ENCODE results near the gene ACOT7.

ACOT7 gene

DNA sequence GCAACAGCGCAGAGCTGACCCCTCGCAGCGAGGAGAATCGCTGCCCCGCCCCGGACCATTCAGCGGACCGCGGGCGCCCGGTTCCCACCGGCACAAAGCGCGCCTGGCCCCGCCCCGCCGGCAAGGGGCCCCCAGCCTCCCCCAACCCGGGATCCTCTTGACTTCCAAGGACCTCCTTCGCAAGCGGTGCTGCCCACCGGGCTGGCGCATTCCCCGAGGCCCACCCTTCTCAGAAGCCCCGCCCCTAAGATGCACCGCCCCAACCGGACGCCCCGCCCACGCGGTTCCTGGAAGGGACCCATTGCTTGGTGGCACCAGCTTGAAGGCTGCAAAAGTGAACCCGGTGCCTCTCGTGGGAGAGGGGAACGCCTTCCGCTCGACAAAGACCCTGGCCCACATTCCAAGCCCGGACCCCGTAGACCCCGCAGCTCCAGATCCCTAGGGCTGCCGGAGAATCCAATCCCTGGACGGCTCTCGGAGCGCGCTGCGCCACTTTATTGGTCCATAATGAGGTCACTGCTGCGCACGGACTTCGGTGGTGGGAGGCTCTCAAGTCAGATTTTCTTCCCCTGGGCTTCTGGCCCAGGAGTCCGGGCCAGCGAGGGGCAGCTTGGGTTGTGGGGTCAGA lies 147.6 kb downstream of the ACOT7 start:
- DNase-seq: peak; percentile 76 to 78

DNA sequence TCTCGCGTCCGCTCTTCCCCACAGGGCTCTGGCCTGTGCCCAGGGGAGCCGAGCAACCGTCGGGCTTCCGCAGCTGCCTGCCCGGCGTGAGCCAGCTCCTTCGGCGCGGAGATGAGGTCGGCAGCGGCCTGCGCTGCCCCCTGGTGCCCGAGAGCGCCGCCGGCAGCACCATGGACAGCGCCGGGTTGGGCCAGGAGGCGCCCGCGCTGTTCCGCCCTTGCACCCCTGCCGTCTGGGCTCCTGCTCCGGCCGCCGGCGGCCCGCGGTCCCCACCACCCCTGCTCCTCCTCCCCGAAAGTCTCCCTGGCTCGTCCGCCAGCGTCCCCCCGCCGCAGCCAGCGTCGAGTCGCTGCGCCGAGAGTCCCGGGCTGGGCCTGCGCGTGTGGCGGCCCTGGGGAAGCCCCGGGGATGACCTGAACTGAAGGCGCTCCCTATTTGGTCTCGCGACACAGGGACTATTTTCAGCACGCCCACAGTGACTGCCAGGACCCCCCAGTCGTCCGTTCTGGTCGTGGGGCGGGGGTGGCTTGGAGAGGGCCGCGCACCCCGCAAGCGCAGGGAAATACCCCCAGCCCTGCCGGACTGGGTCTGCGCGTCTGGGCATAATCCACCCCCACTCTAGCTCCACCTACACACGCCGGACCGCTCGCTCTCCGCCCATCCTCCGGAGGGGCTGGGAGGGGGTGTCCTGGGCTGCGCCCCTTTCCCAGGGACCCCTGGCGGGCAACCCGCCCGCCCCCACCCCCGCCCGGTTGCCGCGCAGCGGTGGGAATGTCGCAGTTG lies 148.3 kb downstream of the ACOT7 start:
- DNase-seq: peak; percentile 84 to 88

GRCh38 chr1:6244401-6245049 lies 149.0 kb downstream of the ACOT7 start:
- no peak for DNase-seq

DNA sequence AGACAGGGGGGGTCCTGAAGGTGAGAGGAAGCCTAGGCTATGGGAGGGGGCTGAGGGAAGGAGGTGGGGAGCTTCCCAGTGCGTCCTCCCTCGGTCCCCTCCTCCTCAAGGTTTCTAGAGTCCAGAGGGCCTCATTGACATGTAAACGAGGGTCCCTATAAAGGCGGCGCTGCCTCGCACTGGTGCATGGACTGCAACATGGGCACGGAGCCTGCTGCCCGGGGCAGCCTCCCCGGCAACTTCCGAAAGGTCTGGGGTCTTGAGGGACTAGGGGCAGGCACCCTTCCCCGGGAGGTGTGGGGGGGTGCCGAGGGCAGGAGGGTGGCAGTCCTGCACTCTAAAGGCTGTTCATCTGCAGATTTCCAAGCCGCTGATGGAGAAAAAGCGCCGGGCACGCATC lies 149.6 kb downstream of the ACOT7 start, which contains the start of gene HES3:
Gene HES3, plus strand, starts transcription at position 187 of the 400 bp plus-strand sequence. Its CDS starts 187 bp downstream, at position 374.
- no peak for DNase-seq

DNA sequence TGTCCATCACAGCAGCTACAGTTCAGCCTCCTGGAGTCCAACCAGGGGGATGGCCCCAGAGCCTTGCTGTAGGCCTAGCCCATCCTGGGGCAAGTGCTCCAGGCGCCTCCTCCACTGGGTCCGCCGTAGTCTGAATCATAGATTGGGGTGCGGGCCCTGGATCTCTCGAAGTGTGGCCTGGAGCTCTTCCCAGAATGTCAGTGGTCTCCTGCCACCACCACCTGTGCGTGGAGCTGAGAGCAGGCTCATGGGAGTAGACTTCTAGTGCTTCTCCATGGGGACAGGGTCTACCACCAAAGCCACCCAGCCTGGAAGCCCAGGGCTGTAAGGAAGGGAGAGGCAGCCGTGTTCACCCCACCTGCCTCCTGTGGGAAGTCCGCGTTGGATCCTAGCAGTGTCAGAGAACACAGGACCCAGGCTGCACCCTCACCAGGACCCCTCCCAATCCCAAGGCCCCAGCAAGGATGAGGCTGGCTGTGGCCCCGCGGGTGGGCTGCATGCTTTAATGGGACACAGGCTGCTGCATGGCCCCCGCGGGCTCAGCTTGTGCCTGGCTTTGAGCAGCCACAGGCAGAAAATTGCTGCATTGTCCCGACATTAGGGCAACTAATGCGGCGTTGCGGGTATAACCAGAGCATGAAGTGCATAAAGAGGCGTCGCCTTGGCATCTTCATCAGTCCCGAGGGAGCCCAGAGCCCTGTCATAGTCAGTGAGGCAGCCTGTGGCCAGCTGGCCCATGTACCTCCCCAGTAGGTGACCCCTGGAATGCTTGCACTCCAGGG lies 150.3 kb downstream of the ACOT7 start:
- DNase-seq: no peak

DNA sequence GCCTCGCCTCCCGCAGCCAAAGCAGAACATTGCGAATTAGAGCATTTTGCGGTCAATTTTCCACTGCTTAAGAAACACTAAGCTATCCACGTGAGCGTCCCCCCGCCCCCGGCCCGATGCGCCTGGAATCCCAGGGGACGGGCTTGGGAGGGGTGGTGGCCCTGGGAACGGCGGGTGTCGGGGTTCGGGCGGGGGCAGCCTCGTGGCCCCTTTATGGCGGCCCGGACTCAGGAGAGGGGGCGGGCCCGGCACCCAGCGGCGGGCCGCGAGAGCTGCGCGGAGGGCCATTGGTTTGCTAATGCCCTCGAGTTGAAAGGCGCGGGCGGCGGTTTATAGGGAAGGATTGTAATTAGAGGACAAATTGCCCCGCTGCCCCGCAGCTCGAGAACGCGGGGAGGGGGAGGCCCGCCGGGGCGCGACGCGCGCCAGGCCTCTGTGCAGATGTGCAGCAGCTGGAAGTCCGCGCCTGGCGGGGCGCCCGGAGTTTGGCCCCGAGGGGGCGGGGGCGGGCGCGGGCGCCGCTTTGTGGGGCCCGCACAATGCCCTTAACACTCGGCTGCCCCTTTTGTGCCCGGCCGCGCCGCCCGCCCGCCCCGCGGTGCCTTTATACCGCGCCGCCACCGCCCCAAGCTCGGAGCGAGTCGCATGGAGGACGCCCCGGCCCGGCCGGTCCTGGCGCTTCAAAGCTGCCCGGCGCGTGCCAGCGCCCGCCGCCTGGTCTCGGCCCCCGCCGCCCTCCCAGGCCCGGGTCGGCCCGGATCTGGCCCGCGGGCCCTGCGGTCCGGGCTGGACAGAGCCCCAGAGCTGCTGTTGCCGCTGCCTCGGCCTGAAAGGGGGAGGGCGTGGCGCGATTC lies 151.5 kb downstream of the ACOT7 start:
- DNase-seq: no peak

GRCh38 chr1:6241107-6241886 lies 152.3 kb downstream of the ACOT7 start:
- no peak for DNase-seq

DNA sequence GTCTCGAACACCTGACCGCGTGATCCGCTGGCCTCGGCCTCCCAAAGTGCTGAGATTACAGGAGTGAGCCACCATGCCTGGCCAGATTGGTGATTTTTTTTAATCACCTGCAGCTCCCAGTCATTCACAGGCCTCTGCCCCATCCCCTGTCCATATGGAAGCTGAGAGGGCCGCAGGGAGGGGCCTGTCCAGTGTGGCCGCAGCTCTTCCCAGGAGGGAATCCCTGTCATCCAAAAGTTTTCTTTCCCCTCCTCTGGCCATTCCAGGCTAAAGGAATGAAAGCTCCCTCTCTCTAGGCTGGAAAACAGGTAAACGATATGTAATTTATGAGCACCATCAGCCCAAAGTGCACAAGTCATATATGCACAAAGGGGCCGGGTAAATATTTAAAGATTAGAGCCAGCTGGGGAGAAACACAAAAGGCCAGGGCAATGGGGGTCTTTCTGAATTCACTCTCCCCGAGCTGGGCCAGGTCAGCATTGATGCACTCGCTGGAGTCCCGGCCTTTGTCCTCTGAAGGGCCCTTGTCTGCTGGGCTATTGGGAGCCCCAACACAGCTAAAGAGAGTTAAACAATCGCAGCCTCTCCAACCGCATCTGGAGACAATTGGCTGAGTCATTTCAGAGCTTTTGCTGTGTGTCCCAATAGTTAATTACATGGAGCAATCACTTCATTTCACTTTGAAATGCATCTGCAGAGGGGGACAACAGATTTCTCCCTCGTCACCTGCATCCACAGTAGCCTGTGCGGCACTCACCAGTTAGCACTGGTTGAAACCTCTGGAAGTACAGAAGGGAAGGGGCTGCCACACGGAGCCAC lies 153.4 kb downstream of the ACOT7 start:
- DNase-seq: no peak

- DNase-seq: no peak
These were observed 154.3 kb downstream of the ACOT7 start for GRCh38 chr1:6239213-6239752.

GRCh38 chr1:6237093-6237492 lies 156.5 kb downstream of the ACOT7 start:
- DNase-seq: no peak

GRCh38 chr1:6235296-6235677 lies 158.3 kb downstream of the ACOT7 start:
- no peak for DNase-seq

DNA sequence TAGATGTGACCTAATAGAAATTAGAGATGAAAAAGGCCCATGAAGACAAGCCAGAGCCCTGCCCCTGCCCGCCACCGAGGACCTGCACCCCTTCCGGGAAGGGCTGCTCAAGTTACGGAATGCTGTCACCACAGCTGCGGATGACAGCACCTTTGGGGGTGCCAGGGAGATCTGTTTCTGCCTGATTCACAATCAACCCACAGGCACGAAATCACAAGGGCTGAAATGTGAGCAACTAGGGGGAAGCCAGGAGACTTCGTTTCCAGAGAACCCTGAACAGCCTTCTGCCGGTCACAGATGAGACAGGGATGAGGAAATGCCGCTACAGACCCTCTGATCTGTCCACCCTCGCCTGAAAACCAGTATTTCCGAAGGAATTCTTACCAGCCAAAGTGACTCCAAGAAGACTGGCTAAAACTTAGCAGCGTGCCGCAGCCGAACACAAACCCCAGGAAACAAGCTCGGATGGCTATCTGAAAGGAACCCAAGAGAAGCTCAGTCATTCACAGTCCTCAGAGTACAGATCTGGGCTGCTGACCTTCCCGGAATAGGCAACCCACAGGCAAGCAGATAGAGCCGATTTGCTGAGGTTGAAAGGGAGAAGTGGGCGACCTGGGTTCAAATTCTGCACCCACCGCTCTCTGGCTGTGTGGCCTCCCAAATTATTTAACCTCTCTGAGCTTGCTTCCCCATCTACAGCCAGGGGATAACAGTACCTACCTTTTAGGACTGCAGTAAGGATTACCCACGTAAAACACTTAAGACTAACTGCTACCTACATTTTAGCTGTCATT lies 158.9 kb downstream of the ACOT7 start:
- DNase-seq: no peak

- no peak for DNase-seq
These were observed 160.2 kb downstream of the ACOT7 start for GRCh38 chr1:6233376-6233775.

DNA sequence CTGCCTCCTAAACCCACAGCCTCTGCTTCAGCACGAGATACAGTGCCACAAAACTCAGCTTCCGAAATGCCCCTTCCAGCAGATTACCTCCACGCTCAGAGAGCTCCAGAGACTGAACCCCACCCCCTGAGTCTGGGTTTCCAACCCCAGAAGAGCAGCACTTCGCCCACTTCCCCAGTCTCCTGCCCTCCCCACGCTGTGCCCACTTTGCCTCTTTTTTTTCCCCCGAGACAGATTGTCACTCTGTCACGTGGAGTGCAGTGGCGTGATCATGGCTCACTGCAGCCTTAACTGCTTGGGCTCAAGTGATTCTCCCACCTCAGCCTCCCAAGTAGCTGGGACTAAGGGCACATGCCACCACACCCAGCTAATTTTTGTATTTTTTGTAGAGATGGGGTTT lies 167.9 kb downstream of the ACOT7 start:
- no peak for DNase-seq

DNA sequence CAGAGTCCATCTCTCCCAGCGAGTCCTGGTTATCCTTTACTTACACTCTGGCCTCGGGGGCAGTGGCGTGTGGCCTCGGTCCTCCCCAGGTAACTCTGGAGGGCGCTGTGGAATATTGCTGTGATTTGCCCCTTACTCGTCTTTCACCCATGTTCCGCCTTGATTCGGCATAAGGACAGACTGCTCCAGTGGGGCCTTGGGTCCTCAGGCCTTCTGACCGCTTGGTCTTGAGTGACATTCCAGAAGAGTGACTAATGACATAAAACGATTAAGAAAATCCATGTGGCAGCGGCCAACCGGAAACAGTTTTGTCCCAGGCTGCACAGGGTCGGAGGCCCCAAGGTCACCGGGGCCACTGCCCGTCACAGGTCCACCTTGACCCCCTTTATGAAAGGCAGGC lies 168.8 kb downstream of the ACOT7 start:
- DNase-seq: no peak

GRCh38 chr1:6223617-6224016 lies 169.9 kb downstream of the ACOT7 start:
- no peak for DNase-seq

DNA sequence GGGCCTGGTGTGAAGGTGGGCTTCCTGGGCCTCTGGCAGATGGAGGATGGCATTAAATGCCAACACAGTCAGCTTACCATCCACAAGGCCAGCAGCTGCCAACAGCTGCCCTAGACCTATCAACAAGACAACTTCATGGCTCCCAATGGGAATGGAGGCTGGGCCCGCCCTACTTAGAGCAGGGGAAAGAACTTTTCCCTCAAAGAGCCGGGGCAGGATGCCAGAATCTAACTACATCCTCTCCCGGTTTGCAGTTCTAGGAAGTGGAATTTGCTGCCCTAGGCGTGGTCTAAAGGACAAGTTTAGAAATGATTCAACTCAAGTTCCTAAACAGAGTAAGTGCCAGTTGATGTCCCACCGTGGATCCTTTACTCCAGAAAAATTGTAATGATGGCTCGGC lies 170.9 kb downstream of the ACOT7 start:
- DNase-seq: no peak

GRCh38 chr1:6221210-6221784 lies 172.3 kb downstream of the ACOT7 start:
- DNase-seq: no peak

DNA sequence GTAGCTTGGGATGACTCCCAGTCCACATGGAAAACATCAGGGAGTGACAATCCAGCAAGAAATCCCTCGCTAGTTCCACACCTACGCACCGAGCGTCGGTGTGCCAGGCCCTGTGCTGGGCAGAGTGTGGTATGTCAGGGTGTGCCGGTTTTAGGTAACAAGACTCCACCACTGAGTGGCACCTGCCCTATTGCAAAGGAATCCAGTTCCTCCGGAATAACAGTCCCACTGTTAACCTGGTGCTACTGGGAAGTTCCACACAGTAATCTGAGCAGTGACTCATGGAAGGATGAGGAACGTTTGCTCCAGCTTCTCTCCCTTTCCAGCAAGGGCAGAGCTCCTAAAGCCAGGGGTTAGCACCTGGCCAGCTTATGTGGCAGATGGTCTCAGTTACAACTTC lies 173.3 kb downstream of the ACOT7 start:
- no peak for DNase-seq

Measured in activated T-cell treated with anti-CD3 and anti-CD28 coated beads, Interleukin-2, amount 50 U/mL, for 48 hours (primary cell).